SH-SY5Y (cell line): ENCODE data around the gene SPATA20.

Experiments
- GATA2 ChIP-seq: IDR thresholded peaks from 2 replicates; pipeline ENCODE4 v1.6.1; 2011; ENCODE audit warnings: mild to moderate bottlenecking, low read depth, low read length
- GATA3 ChIP-seq: IDR thresholded peaks from 2 replicates; pipeline ENCODE4 v1.6.1; 2011; ENCODE audit warnings: low read depth, mild to moderate bottlenecking, low read length, moderate library complexity

- TF ChIP-seq GATA2 (no peak), GATA3 (no peak)
Observed at GRCh38 chr17:50575581-50576210, 28.7 kb downstream of the SPATA20 start.
